Neural cell (in vitro differentiated cells): ENCODE results near the gene ILDR2. TPM values are rescaled to one million over a fixed set of nuclear protein-coding genes. Genes with fewer than 3 reads are reported as not detected.

ENCODE experiments used
- H2AFZ ChIP-seq: fragments of 200-600, 300-800 bp; sonication (generic), shearing (Covaris generic); 2 replicates; pipeline ENCODE4 v1.6.0; 2014; ENCODE audit warnings: low read depth, mild to moderate bottlenecking, antibody characterized with exemption, low read length, moderate library complexity
- H3F3A ChIP-seq: fragments of 200-600 bp; shearing (Covaris generic); 2 replicates; pipeline ENCODE4 v1.6.1; 2016; ENCODE audit warnings: mild to moderate bottlenecking, moderate library complexity, mixed read lengths, antibody characterized with exemption, low read length; ENCODE audit not compliant: insufficient read depth, poor library complexity, severe bottlenecking
- H3K27ac ChIP-seq: fragments of 200-600, 300-800 bp; sonication (generic), shearing (Covaris generic); 2 replicates; pipeline ENCODE4 v1.5.1; 2014; ENCODE audit warnings: mild to moderate bottlenecking, low read length, moderate library complexity
- H3K27me3 ChIP-seq: fragments of 300-800, 200-600 bp; sonication (generic), shearing (Covaris generic); 2 replicates; pipeline ENCODE4 v1.6.0; 2014; ENCODE audit warnings: mild to moderate bottlenecking, low read depth, low read length, moderate library complexity; ENCODE audit not compliant: insufficient read depth
- H3K36me3 ChIP-seq: fragments of 300-800, 200-600 bp; sonication (generic), shearing (Covaris generic); 2 replicates; pipeline ENCODE4 v1.5.1; 2014; ENCODE audit warnings: mild to moderate bottlenecking, antibody characterized with exemption, low read length, moderate library complexity; ENCODE audit not compliant: insufficient read depth
- H3K4me2 ChIP-seq: fragments of 300-800, 200-600 bp; sonication (generic), shearing (Covaris generic); 2 replicates; pipeline ENCODE4 v1.6.0; 2014; ENCODE audit warnings: mild to moderate bottlenecking, low read length
- H3K4me3 ChIP-seq: fragments of 300-800, 200-600 bp; sonication (generic), shearing (Covaris generic); 2 replicates; pipeline ENCODE4 v1.5.1; 2014; ENCODE audit warnings: mild to moderate bottlenecking, low read length, moderate library complexity
- H3K79me2 ChIP-seq: fragments of 200-600 bp; shearing (Covaris generic); replicated peaks from 2 replicates; pipeline ENCODE4 v1.6.0; 2014; ENCODE audit warnings: mild to moderate bottlenecking, low read length, moderate library complexity; ENCODE audit not compliant: insufficient read depth
- H3K9ac ChIP-seq: fragments of 300-800, 200-600 bp; sonication (generic), shearing (Covaris generic); 2 replicates; pipeline ENCODE4 v1.6.1; 2016; ENCODE audit warnings: mild to moderate bottlenecking, low read length, mixed read lengths
- H3K9me2 ChIP-seq: fragments of 200-600 bp; shearing (Covaris generic); 2 replicates; pipeline ENCODE4 v1.6.1; 2016; ENCODE audit warnings: mild to moderate bottlenecking, low read length, mixed read lengths; ENCODE audit not compliant: insufficient read depth
- H3K9me3 ChIP-seq: fragments of 200-600, 300-800 bp; sonication (generic), shearing (Covaris generic); 2 replicates; pipeline ENCODE4 v1.6.1; 2016; ENCODE audit warnings: mild to moderate bottlenecking, mixed run types, low read length, moderate library complexity, mixed read lengths
- H4K20me1 ChIP-seq: fragments of 200-600 bp; shearing (Covaris generic); 2 replicates; pipeline ENCODE4 v1.6.1; 2016; ENCODE audit warnings: mild to moderate bottlenecking, mixed run types; ENCODE audit not compliant: insufficient read depth
- EP300 ChIP-seq: fragments of 450-650 bp; conservative IDR thresholded peaks from 2 replicates; pipeline ENCODE4 v1.6.1; 2014; ENCODE audit warnings: antibody characterized with exemption, mild to moderate bottlenecking, moderate library complexity; ENCODE audit not compliant: poor library complexity, severe bottlenecking
- EZH2 ChIP-seq: fragments of 200-600, 300-800 bp; shearing (Covaris generic), sonication (generic); IDR thresholded peaks from 2 replicates; pipeline ENCODE4 v1.6.1; 2014; ENCODE audit warnings: antibody characterized with exemption, low read length, borderline replicate concordance, mild to moderate bottlenecking; ENCODE audit not compliant: insufficient read depth, poor library complexity, severe bottlenecking
- MXI1 ChIP-seq: fragments of 450-650 bp; conservative IDR thresholded peaks from 2 replicates; pipeline ENCODE4 v1.6.1; 2014; ENCODE audit warnings: antibody characterized with exemption, mild to moderate bottlenecking; ENCODE audit not compliant: poor library complexity, severe bottlenecking
- POLR2AphosphoS5 ChIP-seq: IDR thresholded peaks from 2 replicates; pipeline ENCODE4 v1.6.1; 2012
- RAD21 ChIP-seq: fragments of 450-650 bp; conservative IDR thresholded peaks from 2 replicates; pipeline ENCODE4 v1.6.1; 2014; ENCODE audit warnings: antibody characterized with exemption, mild to moderate bottlenecking, moderate library complexity
- SMC3 ChIP-seq: fragments of 450-650 bp; conservative IDR thresholded peaks from 2 replicates; pipeline ENCODE4 v1.6.1; 2014; ENCODE audit warnings: antibody characterized with exemption, mild to moderate bottlenecking, moderate library complexity; ENCODE audit not compliant: poor library complexity
- TAF1 ChIP-seq: IDR thresholded peaks from 2 replicates; pipeline ENCODE4 v1.6.1; 2012; ENCODE audit warnings: low read depth
- polyA plus RNA-seq: library from polyadenylated mRNA; depleted of rRNA; stranded (reverse); fragments of >200 nt; gene quantifications from 2 replicates; pipeline ENCODE4 v1.2.3, GENCODE V29; 2014
- TF ChIP-seq, protein P1 (sequence below): fragments of 450-650 bp; IDR thresholded peaks from 2 replicates; pipeline ENCODE4 v1.5.1; 2014; ENCODE audit warnings: antibody characterized with exemption, mild to moderate bottlenecking, moderate library complexity; ENCODE audit not compliant: poor library complexity, severe bottlenecking
- TF ChIP-seq, protein P2 (sequence below): IDR thresholded peaks from 2 replicates; pipeline ENCODE4 v1.6.1; 2012; ENCODE audit warnings: borderline replicate concordance

The ILDR2 gene
- polyA plus RNA-seq, 1 donor from 2014 or later: 6.8 TPM

DNA sequence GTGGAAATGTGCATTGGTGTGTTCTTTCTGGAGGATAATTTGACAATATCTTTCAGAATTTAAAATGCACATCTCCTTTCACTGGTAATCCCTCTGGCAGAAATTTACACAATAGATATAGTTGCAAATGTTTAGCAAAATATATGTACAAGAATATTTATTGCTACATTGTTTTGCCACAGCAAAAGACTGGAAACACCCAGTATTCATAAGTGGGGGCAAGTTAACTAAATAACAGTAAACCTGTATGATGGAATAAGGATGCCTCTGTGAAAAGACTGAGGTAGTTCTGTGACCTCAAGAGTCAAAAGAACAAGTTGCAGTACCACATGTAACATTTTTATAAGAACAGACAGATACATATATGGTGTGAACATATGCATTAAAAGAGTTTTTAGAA lies 85.6 kb downstream of the ILDR2 start:
- Histone ChIP-seq H4K20me1 (no peaks in the 10 kb centered on the region), H3K9ac (no peak overlapping the region), H3K9me2 (no peaks in the 10 kb centered on the region), H3K27me3 (no peaks in the 10 kb centered on the region), H3K27ac (no peak overlapping the region), H3F3A (no peaks in the 10 kb centered on the region), H3K4me3 (no peak overlapping the region), H2AFZ (no peak overlapping the region), H3K9me3 (no peaks in the 10 kb centered on the region), H3K4me2 (peak overlapping the region; percentile 89), H3K79me2 (no peaks in the 10 kb centered on the region), H3K36me3 (no peaks in the 10 kb centered on the region)
- no peak for TF ChIP-seq TAF1
- no peak for TF ChIP-seq EZH2
- TF ChIP-seq MXI1: no peak
- TF ChIP-seq, protein P1, sequence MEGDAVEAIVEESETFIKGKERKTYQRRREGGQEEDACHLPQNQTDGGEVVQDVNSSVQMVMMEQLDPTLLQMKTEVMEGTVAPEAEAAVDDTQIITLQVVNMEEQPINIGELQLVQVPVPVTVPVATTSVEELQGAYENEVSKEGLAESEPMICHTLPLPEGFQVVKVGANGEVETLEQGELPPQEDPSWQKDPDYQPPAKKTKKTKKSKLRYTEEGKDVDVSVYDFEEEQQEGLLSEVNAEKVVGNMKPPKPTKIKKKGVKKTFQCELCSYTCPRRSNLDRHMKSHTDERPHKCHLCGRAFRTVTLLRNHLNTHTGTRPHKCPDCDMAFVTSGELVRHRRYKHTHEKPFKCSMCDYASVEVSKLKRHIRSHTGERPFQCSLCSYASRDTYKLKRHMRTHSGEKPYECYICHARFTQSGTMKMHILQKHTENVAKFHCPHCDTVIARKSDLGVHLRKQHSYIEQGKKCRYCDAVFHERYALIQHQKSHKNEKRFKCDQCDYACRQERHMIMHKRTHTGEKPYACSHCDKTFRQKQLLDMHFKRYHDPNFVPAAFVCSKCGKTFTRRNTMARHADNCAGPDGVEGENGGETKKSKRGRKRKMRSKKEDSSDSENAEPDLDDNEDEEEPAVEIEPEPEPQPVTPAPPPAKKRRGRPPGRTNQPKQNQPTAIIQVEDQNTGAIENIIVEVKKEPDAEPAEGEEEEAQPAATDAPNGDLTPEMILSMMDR: no peak
- no peak for TF ChIP-seq RAD21

DNA sequence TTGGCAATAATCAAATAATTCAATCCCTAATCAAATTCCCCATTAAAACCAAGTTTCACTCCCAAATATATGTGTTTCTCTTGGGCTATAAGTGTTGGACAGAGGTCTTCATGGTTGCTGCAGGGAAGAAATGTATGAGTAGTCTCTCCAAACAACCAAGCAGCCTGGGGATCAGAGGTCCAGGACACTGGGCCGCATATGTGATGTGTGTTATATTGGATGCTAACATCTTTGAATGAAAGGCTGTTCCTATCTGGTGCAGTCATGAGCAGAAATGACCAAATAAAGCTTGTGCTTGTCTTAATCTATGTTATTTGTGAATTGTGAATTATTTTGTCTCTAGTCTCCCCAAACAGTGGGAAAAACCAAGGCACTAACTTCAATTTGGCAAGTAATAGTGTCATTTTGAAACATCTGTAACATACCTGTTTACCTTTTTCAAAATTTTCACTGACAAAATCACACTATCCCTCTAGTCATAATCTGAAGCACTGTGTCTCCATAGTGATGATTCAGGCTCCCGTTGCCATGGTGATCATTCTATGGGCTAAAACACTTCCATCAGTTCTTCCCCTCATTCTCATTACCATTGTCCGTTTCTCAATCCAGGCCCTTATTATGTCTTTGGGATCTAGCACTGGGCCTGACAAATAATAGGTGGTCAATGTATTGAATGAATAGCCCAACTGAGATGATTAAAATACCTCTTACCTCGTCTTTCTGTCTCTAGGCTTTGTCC lies 86.8 kb downstream of the ILDR2 start:
- H3K79me2 ChIP-seq: no peaks in the 10 kb centered on the region
- H3K27ac ChIP-seq: peak overlapping the region; percentile 81
- no peaks in the 10 kb centered on the region for H3K9me3 ChIP-seq
- H3K27me3 ChIP-seq: no peaks in the 10 kb centered on the region
- H2AFZ ChIP-seq: peak overlapping the region; percentile 56
- H3F3A ChIP-seq: no peaks in the 10 kb centered on the region
- peak overlapping the region; percentile 27 for H3K9ac ChIP-seq
- H3K4me2 ChIP-seq: peak overlapping the region; percentile 89
- H3K4me3 ChIP-seq: peak overlapping the region; percentile 35
- H4K20me1 ChIP-seq: no peaks in the 10 kb centered on the region
- H3K9me2 ChIP-seq: no peaks in the 10 kb centered on the region
- no peaks in the 10 kb centered on the region for H3K36me3 ChIP-seq
- TF ChIP-seq TAF1 (no peak), EP300 (peak; percentile 51)

DNA sequence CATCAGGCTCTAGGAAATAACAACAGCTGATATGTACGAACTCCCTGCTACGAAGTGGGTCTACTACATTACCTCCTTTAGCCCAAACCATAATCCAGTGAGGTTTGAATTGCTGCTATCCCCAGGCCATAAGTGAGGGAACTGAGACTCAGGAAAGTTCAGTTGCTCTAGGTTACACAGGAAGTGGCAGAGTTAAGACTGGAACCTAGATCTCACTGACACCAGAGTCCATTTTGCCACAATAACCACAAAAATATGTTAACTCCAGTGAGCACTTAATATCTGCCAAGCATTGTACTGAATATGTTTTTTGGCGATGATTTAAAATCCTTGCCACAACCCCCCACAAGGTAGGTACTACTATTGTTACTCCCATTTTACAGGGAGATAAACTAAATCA lies 90.4 kb downstream of the ILDR2 start:
- H3K36me3 ChIP-seq: no peaks in the 10 kb centered on the region
- H3F3A ChIP-seq: no peaks in the 10 kb centered on the region
- H2AFZ ChIP-seq: no peak overlapping the region
- H3K27me3 ChIP-seq: no peaks in the 10 kb centered on the region
- no peaks in the 10 kb centered on the region for H3K79me2 ChIP-seq
- TF ChIP-seq TAF1 (no peak), SMC3 (no peak), EZH2 (no peak), EP300 (no peak), RAD21 (no peak), MXI1 (no peak), POLR2AphosphoS5 (no peak)
- TF ChIP-seq, protein P1: no peak
- TF ChIP-seq, protein P2, sequence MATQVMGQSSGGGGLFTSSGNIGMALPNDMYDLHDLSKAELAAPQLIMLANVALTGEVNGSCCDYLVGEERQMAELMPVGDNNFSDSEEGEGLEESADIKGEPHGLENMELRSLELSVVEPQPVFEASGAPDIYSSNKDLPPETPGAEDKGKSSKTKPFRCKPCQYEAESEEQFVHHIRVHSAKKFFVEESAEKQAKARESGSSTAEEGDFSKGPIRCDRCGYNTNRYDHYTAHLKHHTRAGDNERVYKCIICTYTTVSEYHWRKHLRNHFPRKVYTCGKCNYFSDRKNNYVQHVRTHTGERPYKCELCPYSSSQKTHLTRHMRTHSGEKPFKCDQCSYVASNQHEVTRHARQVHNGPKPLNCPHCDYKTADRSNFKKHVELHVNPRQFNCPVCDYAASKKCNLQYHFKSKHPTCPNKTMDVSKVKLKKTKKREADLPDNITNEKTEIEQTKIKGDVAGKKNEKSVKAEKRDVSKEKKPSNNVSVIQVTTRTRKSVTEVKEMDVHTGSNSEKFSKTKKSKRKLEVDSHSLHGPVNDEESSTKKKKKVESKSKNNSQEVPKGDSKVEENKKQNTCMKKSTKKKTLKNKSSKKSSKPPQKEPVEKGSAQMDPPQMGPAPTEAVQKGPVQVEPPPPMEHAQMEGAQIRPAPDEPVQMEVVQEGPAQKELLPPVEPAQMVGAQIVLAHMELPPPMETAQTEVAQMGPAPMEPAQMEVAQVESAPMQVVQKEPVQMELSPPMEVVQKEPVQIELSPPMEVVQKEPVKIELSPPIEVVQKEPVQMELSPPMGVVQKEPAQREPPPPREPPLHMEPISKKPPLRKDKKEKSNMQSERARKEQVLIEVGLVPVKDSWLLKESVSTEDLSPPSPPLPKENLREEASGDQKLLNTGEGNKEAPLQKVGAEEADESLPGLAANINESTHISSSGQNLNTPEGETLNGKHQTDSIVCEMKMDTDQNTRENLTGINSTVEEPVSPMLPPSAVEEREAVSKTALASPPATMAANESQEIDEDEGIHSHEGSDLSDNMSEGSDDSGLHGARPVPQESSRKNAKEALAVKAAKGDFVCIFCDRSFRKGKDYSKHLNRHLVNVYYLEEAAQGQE: no peak
- no peak overlapping the region for H3K4me2 ChIP-seq
- H4K20me1 ChIP-seq: no peaks in the 10 kb centered on the region
- H3K9ac ChIP-seq: no peak overlapping the region
- no peaks in the 10 kb centered on the region for H3K9me2 ChIP-seq
- H3K4me3 ChIP-seq: no peak overlapping the region
- H3K27ac ChIP-seq: no peak overlapping the region
- no peaks in the 10 kb centered on the region for H3K9me3 ChIP-seq
